NK-92 (cell line): ENCODE data around the gene CLDN15.

Source experiments
- DNase-seq: peaks from one replicate; lab custom pipeline; 2025; ENCODE audit not compliant: unreplicated experiment; lab: John Stamatoyannopoulos, UW

CLDN15 gene

GRCh38 chr7:101244375-101245146, 7.0 kb upstream of the CLDN15 start, which contains the start of gene FIS1:
Gene FIS1 (minus strand): TSS chr7:101245081. CDS start chr7:101245004, 77 bp downstream.
- peak; percentile 41 for DNase-seq

- DNase-seq = no peak
These were observed 6.2 kb upstream of the CLDN15 start for GRCh38 chr7:101243646-101244374.

GRCh38 chr7:101241443-101242349, 4.1 kb upstream of the CLDN15 start:
- no peak for DNase-seq

GRCh38 chr7:101241015-101241363, 3.4 kb upstream of the CLDN15 start:
- no peak for DNase-seq

GRCh38 chr7:101240226-101241014, 2.8 kb upstream of the CLDN15 start:
- DNase-seq = no peak

GRCh38 chr7:101239951-101240220, 2.3 kb upstream of the CLDN15 start:
- DNase-seq = no peak

GRCh38 chr7:101239191-101239950, 1.8 kb upstream of the CLDN15 start:
- DNase-seq = no peak

GRCh38 chr7:101238226-101239182, 902 bp upstream of the CLDN15 start:
- DNase-seq = no peak

GRCh38 chr7:101236292-101236835, 1.2 kb downstream of the CLDN15 start:
- DNase-seq = no peak

- no peak for DNase-seq
These were observed 2.1 kb downstream of the CLDN15 start for GRCh38 chr7:101235522-101235921.

- DNase-seq = no peak
These were observed 2.6 kb downstream of the CLDN15 start for GRCh38 chr7:101235050-101235449.

- no peak for DNase-seq
These were observed 3.0 kb downstream of the CLDN15 start for GRCh38 chr7:101234636-101235035.

- DNase-seq = no peak
These were observed 3.6 kb downstream of the CLDN15 start for GRCh38 chr7:101233907-101234547.

GRCh38 chr7:101232141-101232850, 5.3 kb downstream of the CLDN15 start:
- DNase-seq = no peak

- no peak for DNase-seq
These were observed 6.0 kb downstream of the CLDN15 start for GRCh38 chr7:101231644-101232043.

GRCh38 chr7:101226721-101227120, 10.9 kb downstream of the CLDN15 start:
- DNase-seq = no peak

- no peak for DNase-seq
These were observed 12.0 kb downstream of the CLDN15 start for GRCh38 chr7:101225650-101226049.

GRCh38 chr7:101223528-101223927, 14.1 kb downstream of the CLDN15 start:
- DNase-seq = no peak
